Measurements from ENCODE around the gene CXCR2.

DNA sequence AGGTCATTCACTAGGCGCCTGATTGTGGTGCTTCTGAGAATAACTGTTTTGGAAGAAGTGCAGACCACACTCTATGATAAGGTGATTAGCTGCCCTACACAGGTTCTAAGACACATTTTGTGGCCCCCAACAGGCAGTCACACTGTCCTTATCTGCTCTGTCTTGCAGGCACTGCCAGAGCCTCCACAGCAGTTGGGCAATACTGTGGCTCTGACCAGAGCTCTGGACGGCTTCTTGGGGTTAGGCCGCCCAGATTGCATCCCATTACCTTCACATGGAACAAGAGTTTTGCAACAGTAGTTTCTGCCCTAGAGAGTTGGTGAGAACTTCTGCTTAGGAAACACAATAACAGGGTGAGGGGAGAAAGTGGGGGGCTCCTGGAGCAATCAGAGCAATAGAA lies 34.1 kb upstream of the CXCR2 start:
- TF ChIP-seq, protein P1, sequence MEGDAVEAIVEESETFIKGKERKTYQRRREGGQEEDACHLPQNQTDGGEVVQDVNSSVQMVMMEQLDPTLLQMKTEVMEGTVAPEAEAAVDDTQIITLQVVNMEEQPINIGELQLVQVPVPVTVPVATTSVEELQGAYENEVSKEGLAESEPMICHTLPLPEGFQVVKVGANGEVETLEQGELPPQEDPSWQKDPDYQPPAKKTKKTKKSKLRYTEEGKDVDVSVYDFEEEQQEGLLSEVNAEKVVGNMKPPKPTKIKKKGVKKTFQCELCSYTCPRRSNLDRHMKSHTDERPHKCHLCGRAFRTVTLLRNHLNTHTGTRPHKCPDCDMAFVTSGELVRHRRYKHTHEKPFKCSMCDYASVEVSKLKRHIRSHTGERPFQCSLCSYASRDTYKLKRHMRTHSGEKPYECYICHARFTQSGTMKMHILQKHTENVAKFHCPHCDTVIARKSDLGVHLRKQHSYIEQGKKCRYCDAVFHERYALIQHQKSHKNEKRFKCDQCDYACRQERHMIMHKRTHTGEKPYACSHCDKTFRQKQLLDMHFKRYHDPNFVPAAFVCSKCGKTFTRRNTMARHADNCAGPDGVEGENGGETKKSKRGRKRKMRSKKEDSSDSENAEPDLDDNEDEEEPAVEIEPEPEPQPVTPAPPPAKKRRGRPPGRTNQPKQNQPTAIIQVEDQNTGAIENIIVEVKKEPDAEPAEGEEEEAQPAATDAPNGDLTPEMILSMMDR (IDR thresholded peaks at IDR 0.05) = no peak
- no peak for TF ChIP-seq POLR2A (IDR thresholded peaks at IDR 0.05)

Measured in heart left ventricle (tissue), 13 donors.